Gastroesophageal sphincter (tissue), 4 donors: Measurements from ENCODE around the gene PDCL3. TPM values are rescaled to one million over a fixed set of nuclear protein-coding genes. Genes with fewer than 3 reads are reported as not detected.

ENCODE experiments used
- ATAC-seq: fragments of 150-250 bp; one replicate; pipeline ENCODE4 v1.9.1; 2016; ENCODE audit warnings: mild to moderate bottlenecking, moderate library complexity
- H3K27ac ChIP-seq, 4 donors: fragments of 200-600 bp; sonication (generic) in 3 of 4; 1 replicate in 3 of 4; 2 replicates in 1 of 4; pipeline ENCODE4 v1.5.1; 2016 to 2019
- H3K27me3 ChIP-seq: fragments of 200-600 bp; sonication (generic); one replicate; pipeline ENCODE4 v1.5.1; 2019
- H3K36me3 ChIP-seq, 2 donors: fragments of 200-600 bp; sonication (generic); one replicate each; pipeline ENCODE4 v1.5.1; 2019; ENCODE audit warnings: control low read depth in 1 of 2
- H3K4me1 ChIP-seq, 3 donors: fragments of 200-600 bp; sonication (generic); 1 replicate in 2 of 3; 2 replicates in 1 of 3; pipeline ENCODE4 v1.5.1; 2016 to 2019; ENCODE audit warnings: control low read depth in 2 of 3
- H3K4me3 ChIP-seq, 2 donors: fragments of 200-600 bp; sonication (generic); one replicate each; pipeline ENCODE4 v1.5.1; 2019; ENCODE audit warnings: mild to moderate bottlenecking in 1 of 2, moderate library complexity in 1 of 2
- H3K9me3 ChIP-seq, 3 donors: fragments of 200-600 bp; sonication (generic); one replicate each; pipeline ENCODE4 v1.5.1; 2017 to 2019; ENCODE audit warnings: control low read depth in 2 of 3
- CTCF ChIP-seq, 4 experiments: fragments of 200-600 bp in 2 of 4; fragments of 450-650 bp in 2 of 4; sonication (generic) in 1 of 4; IDR thresholded peaks; one replicate each; pipeline ENCODE4 v1.5.1; 2017 to 2019; ENCODE audit warnings: antibody characterized with exemption in 4 of 4, mild to moderate bottlenecking in 2 of 4, moderate library complexity in 2 of 4
- EP300 ChIP-seq: sonication (generic); formaldehyde crosslinking; IDR thresholded peaks from one replicate; pipeline ENCODE4 v1.6.1; 2017; ENCODE audit warnings: antibody characterized with exemption, mild to moderate bottlenecking
- POLR2A ChIP-seq, 2 donors: fragments of 450-650 bp; IDR thresholded peaks; one replicate each; pipeline ENCODE4 v1.6.1; 2017; ENCODE audit warnings: antibody characterized with exemption in 2 of 2, mild to moderate bottlenecking in 2 of 2, moderate library complexity in 1 of 2
- POLR2AphosphoS5 ChIP-seq: sonication (generic); formaldehyde crosslinking; IDR thresholded peaks from one replicate; pipeline ENCODE4 v1.6.1; 2017; ENCODE audit warnings: antibody characterized with exemption
- WGBS, 2 donors: methylation state at CpG; one replicate each; pipeline ENCODE4 v1.1.5; 2018; ENCODE audit warnings: low coverage in 1 of 2; 5-methylcytosine and 5-hydroxymethylcytosine counted together
- total RNA-seq, 4 donors: library from RNA; depleted of rRNA; stranded (reverse); fragments of >200 nt; gene quantifications; one replicate each; pipeline ENCODE4 v1.1.0, GENCODE V29; 2016

Gene PDCL3
- total RNA-seq, 4 donors from 2014 or later, result 20.5 to 63.8 (median 42.5) TPM

DNA sequence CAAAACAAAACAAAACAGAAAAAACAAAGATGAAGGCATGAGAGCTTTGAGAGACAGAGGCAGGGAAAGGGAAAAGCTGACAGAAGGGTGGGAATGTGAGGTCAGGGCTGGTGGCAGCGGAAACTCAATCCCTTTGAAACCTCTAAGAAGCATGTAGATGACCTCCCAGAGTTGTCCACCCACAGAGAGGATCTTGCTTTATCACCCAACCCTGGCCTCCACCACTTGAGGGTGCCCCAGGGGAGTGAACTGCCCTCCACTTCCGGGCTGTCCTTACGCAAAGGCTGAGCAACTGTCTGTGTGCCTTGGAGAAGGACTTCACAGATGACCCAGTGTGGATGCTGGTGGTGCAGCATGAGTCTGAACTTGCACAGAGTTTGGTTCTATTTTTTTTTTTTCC lies 26.7 kb downstream of the PDCL3 start:
- no peaks in the 10 kb centered on the region for H3K36me3 ChIP-seq
- H3K9me3 ChIP-seq, result no peaks in the 10 kb centered on the region
- TF ChIP-seq EP300, result no peak
- TF ChIP-seq POLR2AphosphoS5, result no peak
- no peak for TF ChIP-seq POLR2A (IDR thresholded peaks at IDR 0.05)
- no peak for TF ChIP-seq CTCF (IDR thresholded peaks at IDR 0.05)
- no peak for ATAC-seq
- 71% methylated on average over 3 of the region's 3 CpGs; no CpG with 5 or more reads in 1 of the 2 donors for WGBS, 2 donors
- no peaks in the 10 kb centered on the region for H3K27me3 ChIP-seq
- no peak overlapping the region for H3K27ac ChIP-seq
- no peak overlapping the region for H3K4me3 ChIP-seq
- H3K4me1 ChIP-seq, result no peaks in the 10 kb centered on the region

- Histone ChIP-seq H3K4me3 (no peak overlapping the region), H3K27me3 (no peaks in the 10 kb centered on the region), H3K27ac (no peak overlapping the region), H3K4me1 (no peaks in the 10 kb centered on the region), H3K9me3 (no peaks in the 10 kb centered on the region), H3K36me3 (no peaks in the 10 kb centered on the region)
- no peak for ATAC-seq
- TF ChIP-seq EP300, result no peak
- no peak for TF ChIP-seq POLR2AphosphoS5
- TF ChIP-seq CTCF (IDR thresholded peaks at IDR 0.05), result no peak
- TF ChIP-seq POLR2A (IDR thresholded peaks at IDR 0.05), result no peak
- 29 to 73% methylated on average over 1 of the region's 1 CpG for WGBS, 2 donors
Measured at GRCh38 chr2:100592226-100592625, 29.4 kb downstream of the PDCL3 start.

DNA sequence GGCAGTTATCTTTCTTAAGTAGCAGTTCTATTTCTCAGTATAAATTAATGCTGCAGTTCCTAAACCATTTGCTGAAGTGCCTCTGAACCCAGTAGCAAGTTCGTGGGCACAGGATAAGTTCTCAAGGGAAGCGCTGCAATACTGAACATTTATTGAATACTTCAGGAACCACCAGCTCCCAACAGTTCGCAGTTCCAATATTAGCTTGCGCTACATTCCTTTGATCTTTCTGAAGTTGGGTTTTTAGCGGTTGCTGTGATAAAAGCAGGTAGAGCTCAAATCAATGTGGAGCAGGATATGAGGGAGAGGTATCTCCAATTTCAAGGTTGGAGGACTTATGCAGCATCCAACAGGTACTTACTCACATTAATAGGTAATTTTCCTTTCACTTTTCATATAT lies 33.7 kb downstream of the PDCL3 start:
- Histone ChIP-seq H3K9me3 (no peaks in the 10 kb centered on the region), H3K27me3 (no peaks in the 10 kb centered on the region), H3K36me3 (no peaks in the 10 kb centered on the region), H3K4me1 (no peaks in the 10 kb centered on the region), H3K4me3 (no peak overlapping the region), H3K27ac (no peak overlapping the region)
- 94 to 100% methylated on average over 4 to 5 of the region's 5 CpGs for WGBS, 2 donors
- TF ChIP-seq EP300, result no peak
- no peak for TF ChIP-seq POLR2A (IDR thresholded peaks at IDR 0.05)
- no peak for TF ChIP-seq CTCF (IDR thresholded peaks at IDR 0.05)
- no peak for TF ChIP-seq POLR2AphosphoS5
- no peak for ATAC-seq

DNA sequence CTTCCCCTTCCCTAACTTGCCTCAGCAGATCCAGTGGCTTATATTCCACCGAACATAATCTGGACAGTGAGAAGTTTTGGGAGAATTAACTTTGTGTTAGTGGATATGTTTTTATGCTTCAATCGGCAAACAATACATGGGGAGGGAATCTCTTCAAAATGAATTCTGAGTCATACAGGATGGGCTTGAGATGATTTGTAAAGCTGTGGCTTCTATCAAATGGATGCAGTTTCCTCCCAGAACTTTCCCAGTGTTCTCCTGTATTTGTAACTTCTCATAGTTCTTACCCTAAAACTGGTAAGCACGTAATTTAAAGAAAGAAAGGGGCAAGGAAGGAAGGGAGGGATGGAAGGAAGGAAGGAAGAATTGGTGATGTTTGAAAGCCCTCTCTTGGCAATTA lies 36.8 kb downstream of the PDCL3 start:
- no peak for TF ChIP-seq EP300
- no peak for TF ChIP-seq POLR2A (IDR thresholded peaks at IDR 0.05)
- TF ChIP-seq POLR2AphosphoS5, result no peak
- TF ChIP-seq CTCF (IDR thresholded peaks at IDR 0.05), result no peak
- H3K4me1 ChIP-seq, result peaks cover 0 to 18% (median 5%) of the 10 kb centered on the region in 3 donors
- H3K27ac ChIP-seq, result no peak overlapping the region
- ATAC-seq, result no peak
- H3K27me3 ChIP-seq, result no peaks in the 10 kb centered on the region
- no peaks in the 10 kb centered on the region for H3K36me3 ChIP-seq
- 78% methylated on average over 2 to 3 of the region's 3 CpGs for whole genome bisulfite sequencing, 2 donors
- no peak overlapping the region for H3K4me3 ChIP-seq
- H3K9me3 ChIP-seq, result no peaks in the 10 kb centered on the region

DNA sequence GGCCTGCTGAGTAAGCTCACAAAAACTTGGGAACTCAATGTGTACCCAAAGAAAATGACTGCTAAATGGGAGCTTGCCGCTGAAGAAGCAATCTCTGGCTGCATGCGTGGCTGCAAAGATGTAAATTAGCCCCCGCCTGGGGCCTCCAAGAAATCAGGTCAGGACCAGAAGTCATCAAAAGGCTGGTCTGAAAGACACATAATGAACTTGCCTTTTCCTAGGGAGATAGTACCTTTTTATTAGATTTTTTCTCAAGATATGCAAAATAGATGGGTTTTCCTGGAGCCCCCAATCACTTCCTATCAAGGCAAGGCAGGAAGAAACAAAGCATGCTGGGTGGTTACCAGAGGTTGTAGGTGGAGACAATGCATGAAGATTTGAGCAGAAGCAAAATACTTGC lies 38.9 kb downstream of the PDCL3 start:
- Histone ChIP-seq H3K4me1 (peaks cover 0 to 23% (median 5%) of the 10 kb centered on the region in 3 donors), H3K27me3 (no peaks in the 10 kb centered on the region), H3K36me3 (no peaks in the 10 kb centered on the region), H3K27ac (no peak overlapping the region), H3K9me3 (no peaks in the 10 kb centered on the region), H3K4me3 (no peak overlapping the region)
- no peak for ATAC-seq
- TF ChIP-seq EP300 (no peak), CTCF (IDR thresholded peaks at IDR 0.05) (no peak), POLR2AphosphoS5 (no peak), POLR2A (IDR thresholded peaks at IDR 0.05) (no peak)
- whole genome bisulfite sequencing, 2 donors, result 83 to 85% methylated on average over 3 of the region's 3 CpGs
